DOHH2 (cell line): ENCODE data around the gene ADCY7.

Experiments used
- CTCF ChIP-seq: fragments of 200-600 bp; sonication (generic); IDR thresholded peaks from one replicate; pipeline ENCODE4 v1.5.1; 2014; ENCODE audit warnings: antibody characterized with exemption, mild to moderate bottlenecking, low read depth, low read length; ENCODE audit not compliant: poor library complexity, severe bottlenecking
- EZH2phosphoT487 ChIP-seq: fragments of 200-600 bp; sonication (generic); IDR thresholded peaks from 2 replicates; pipeline ENCODE4 v1.6.1; 2017; ENCODE audit warnings: borderline replicate concordance, mild to moderate bottlenecking, antibody characterized with exemption, low read length, moderate library complexity, mixed read lengths

GRCh38 chr16:50254072-50254471 lies 12.3 kb upstream of the ADCY7 start:
- TF ChIP-seq CTCF (no peak), EZH2phosphoT487 (no peak)
